Right atrium auricular region (tissue), 2 donors: ENCODE data around the gene ADCY4. TPM values are rescaled to one million over a fixed set of nuclear protein-coding genes. Genes with fewer than 3 reads are reported as not detected.

Experiments used
- DNase-seq: peaks from one replicate; pipeline ENCODE4 v3.0.0-alpha.2; 2019; ENCODE audit warnings: low spot score
- H3K27ac ChIP-seq, 2 donors: fragments of 200-600 bp; sonication (generic); 1 replicate in 1 of 2; 2 replicates in 1 of 2; pipeline ENCODE4 v1.5.1; 2016 to 2019
- H3K27me3 ChIP-seq, 2 donors: fragments of 200-600 bp; sonication (generic); one replicate each; pipeline versions ENCODE4 v1.5.1 to v1.6.0; 2017 to 2019
- H3K36me3 ChIP-seq: fragments of 200-600 bp; sonication (generic); one replicate; pipeline ENCODE4 v1.5.1; 2016
- H3K4me1 ChIP-seq, 2 donors: fragments of 200-600 bp; sonication (generic); one replicate each; pipeline versions ENCODE4 v1.5.1 to v1.6.0; 2017 to 2019
- H3K4me3 ChIP-seq, 2 donors: fragments of 200-600 bp; sonication (generic); 1 replicate in 1 of 2; 2 replicates in 1 of 2; pipeline ENCODE4 v1.5.1; 2017 to 2019; ENCODE audit warnings: mild to moderate bottlenecking in 1 of 2, moderate library complexity in 1 of 2
- H3K9me3 ChIP-seq, 2 donors: fragments of 200-600 bp; sonication (generic); one replicate each; pipeline ENCODE4 v1.5.1; 2019
- CTCF ChIP-seq, 2 donors: fragments of 200-600 bp; sonication (generic); IDR thresholded peaks; one replicate each; pipeline ENCODE4 v1.5.1; 2019; ENCODE audit warnings: antibody characterized with exemption in 2 of 2
- total RNA-seq, 2 donors: library from RNA; depleted of rRNA; stranded (reverse); fragments of >200 nt; gene quantifications; one replicate each; pipeline ENCODE4 v1.1.0, GENCODE V29; 2016

ADCY4 gene
- total RNA-seq, 2 donors from 2014 or later: 17.1 to 25.5 TPM

- peaks cover 41% of the 10 kb centered on the region for H3K36me3 ChIP-seq
- no peaks in the 10 kb centered on the region for H3K27me3 ChIP-seq
- no peak for DNase-seq
- no peaks in the 10 kb centered on the region for H3K4me1 ChIP-seq
- no peak overlapping the region for H3K27ac ChIP-seq
- no peak for TF ChIP-seq CTCF (IDR thresholded peaks at IDR 0.05)
- H3K9me3 ChIP-seq: no peaks in the 10 kb centered on the region
- H3K4me3 ChIP-seq: no peak overlapping the region
Observed at GRCh38 chr14:24291446-24292117, 43.3 kb downstream of the ADCY4 start.

- no peaks in the 10 kb centered on the region for H3K27me3 ChIP-seq
- H3K4me1 ChIP-seq: no peaks in the 10 kb centered on the region
- no peaks in the 10 kb centered on the region for H3K9me3 ChIP-seq
- no peak for DNase-seq
- no peak for TF ChIP-seq CTCF (IDR thresholded peaks at IDR 0.05)
- peaks cover 33% of the 10 kb centered on the region for H3K36me3 ChIP-seq
- H3K27ac ChIP-seq: no peak overlapping the region
- no peak overlapping the region for H3K4me3 ChIP-seq
Observed at GRCh38 chr14:24290746-24291145, 44.1 kb downstream of the ADCY4 start.

- H3K27ac ChIP-seq: no peak overlapping the region
- DNase-seq: no peak
- peaks cover 24% of the 10 kb centered on the region for H3K36me3 ChIP-seq
Observed at GRCh38 chr14:24289649-24290280, 45.1 kb downstream of the ADCY4 start.

GRCh38 chr14:24286996-24287395 lies 47.9 kb downstream of the ADCY4 start:
- DNase-seq: no peak
- TF ChIP-seq CTCF (IDR thresholded peaks at IDR 0.05): no peak

More at GRCh38 chr14:24289649-24290280, 45.1 kb downstream of the ADCY4 start:
- TF ChIP-seq CTCF (IDR thresholded peaks at IDR 0.05): no peak
- Histone ChIP-seq H3K9me3 (no peaks in the 10 kb centered on the region), H3K27me3 (no peaks in the 10 kb centered on the region), H3K4me1 (no peaks in the 10 kb centered on the region), H3K4me3 (no peak overlapping the region)

GRCh38 chr14:24285351-24285750 lies 49.5 kb downstream of the ADCY4 start:
- Histone ChIP-seq H3K36me3 (peaks cover 12% of the 10 kb centered on the region), H3K27me3 (no peaks in the 10 kb centered on the region), H3K4me3 (no peak overlapping the region), H3K27ac (no peak overlapping the region), H3K4me1 (peaks cover 0 to 7% of the 10 kb centered on the region in 2 donors), H3K9me3 (no peaks in the 10 kb centered on the region)
- DNase-seq: no peak
- TF ChIP-seq CTCF (IDR thresholded peaks at IDR 0.05): no peak

More at GRCh38 chr14:24286996-24287395, 47.9 kb downstream of the ADCY4 start:
- H3K4me1 ChIP-seq: no peaks in the 10 kb centered on the region
- no peaks in the 10 kb centered on the region for H3K27me3 ChIP-seq
- H3K4me3 ChIP-seq: no peak overlapping the region
- H3K36me3 ChIP-seq: peaks cover 24% of the 10 kb centered on the region
- H3K27ac ChIP-seq: no peak overlapping the region
- H3K9me3 ChIP-seq: no peaks in the 10 kb centered on the region
